SIG-M5 (cell line): ENCODE data around the gene IRX1.

Experiments
- DNase-seq: peaks from one replicate; lab custom pipeline; 2025; lab: John Stamatoyannopoulos, UW

Gene IRX1

DNA sequence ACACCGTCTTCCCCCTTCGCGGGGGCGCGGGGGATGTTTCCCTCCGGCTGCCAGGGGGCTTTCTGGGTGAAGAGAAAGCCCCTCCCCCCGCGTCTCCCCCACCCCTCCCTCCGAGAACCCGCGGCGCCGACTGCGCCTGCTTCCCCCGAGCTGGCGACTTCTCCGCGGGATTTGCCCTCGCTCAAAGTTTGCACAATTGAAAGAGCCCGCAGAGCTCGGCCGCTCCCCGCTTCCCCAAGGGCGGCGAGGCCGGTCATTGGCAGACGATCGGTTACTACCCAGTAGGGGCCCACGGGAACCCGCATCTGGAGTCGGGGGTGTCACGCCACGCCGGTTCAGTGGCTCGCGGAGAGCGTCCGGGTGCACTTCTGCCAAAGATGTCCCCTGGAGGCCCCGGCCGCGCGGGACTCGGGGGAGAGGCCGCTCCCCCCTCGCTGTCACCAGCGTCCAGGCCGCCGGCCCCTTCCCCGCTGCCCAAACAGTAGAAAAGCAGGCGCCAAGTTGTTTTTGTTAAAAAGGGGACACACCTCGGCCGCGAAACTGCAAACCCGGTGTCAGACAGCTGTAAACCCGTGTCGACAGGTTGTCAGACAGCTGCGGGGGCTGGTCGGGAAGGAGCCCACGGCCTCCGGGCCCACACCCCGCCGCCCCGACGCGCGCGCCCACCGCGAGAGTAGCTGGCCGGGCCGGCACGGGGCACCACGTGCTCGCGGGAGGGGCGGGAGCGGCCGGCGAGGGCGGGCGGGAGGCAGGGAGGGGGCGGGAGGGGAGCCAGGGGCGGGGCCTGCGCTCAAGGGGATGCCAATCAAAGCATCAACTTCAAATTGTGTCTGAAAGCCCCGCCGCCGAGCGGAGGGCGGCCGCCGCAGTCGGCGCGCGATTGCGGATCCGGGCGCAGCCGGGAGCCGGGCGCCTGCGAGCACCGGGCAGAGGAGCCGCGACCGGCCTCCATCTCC, at the start of gene IRX1:
Gene IRX1 (plus strand): TSS at position 827 of the 956 bp plus-strand sequence. CDS start 274 bp downstream, outside the sequence.
- no peak for DNase-seq

DNA sequence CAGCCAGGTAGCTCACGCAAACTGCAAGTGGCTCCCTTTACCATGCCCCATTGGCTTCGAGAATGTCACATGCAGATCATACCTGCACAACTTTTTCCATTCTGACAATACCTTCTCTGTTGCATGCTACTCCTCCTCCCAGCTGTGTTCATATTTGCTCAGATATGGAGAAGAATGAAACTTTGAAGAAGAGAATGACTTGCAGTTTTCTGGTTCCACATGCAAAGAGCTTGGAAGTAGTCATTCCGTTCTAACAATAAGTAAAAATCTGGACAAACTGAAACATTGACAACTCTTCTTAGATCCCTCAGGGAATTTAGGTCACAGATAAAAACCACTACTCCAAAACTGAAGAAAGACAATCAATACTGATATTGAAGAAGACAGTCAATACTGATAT, 49.6 kb upstream of the IRX1 start:
- no peak for DNase-seq

DNA sequence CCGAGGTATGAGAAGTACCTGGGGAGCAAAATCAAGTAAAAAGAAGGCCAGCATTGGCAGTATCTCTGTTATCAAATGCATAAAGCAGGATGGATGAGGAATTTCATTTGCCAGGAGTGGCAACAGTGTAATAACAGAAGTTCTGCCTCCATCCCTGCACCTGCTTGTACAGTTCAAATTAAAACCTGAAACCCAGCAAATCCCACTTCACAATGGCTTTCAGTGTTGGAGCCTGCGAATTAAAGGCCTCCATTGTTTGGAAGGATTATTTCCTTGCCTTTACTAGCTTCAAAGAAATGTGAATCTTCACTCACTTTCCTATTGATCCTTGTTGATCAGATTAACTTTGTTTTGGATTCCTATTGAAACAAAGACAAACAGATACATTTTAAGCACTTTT, 31.5 kb upstream of the IRX1 start:
- DNase-seq, result no peak

DNA sequence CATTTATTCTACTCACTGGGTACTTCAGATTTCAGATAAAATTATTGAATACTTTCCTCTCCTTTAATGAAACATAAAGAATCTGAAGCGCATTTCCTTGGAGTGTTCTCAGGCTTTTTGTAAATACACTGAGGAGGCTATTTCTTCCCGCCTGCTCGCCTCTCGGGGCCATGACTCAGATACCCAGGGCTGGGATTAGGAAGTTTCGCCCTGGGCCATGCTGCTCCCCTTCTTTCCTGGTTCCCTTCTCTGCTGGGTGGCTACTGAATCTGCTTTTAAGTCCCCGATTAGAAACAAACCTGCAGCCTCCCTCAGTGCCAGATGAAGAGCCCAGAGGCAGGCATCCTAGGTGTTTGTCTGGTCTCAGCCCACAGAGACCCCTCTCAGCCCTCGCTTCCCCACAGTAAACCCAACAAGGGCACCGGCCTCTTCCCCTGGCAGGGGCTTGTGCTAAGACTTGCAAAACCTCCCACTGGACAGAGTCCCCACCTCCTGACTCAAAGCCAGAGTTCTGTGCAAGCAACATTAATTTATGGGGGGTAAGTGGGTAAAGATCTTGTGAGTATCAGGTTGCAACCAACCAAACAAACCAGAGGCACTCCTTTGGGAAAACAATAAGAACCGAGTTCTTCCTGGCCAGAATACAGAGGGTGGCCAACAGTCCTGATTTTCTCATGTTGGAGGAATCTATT, 30.7 kb upstream of the IRX1 start:
- no peak for DNase-seq

DNA sequence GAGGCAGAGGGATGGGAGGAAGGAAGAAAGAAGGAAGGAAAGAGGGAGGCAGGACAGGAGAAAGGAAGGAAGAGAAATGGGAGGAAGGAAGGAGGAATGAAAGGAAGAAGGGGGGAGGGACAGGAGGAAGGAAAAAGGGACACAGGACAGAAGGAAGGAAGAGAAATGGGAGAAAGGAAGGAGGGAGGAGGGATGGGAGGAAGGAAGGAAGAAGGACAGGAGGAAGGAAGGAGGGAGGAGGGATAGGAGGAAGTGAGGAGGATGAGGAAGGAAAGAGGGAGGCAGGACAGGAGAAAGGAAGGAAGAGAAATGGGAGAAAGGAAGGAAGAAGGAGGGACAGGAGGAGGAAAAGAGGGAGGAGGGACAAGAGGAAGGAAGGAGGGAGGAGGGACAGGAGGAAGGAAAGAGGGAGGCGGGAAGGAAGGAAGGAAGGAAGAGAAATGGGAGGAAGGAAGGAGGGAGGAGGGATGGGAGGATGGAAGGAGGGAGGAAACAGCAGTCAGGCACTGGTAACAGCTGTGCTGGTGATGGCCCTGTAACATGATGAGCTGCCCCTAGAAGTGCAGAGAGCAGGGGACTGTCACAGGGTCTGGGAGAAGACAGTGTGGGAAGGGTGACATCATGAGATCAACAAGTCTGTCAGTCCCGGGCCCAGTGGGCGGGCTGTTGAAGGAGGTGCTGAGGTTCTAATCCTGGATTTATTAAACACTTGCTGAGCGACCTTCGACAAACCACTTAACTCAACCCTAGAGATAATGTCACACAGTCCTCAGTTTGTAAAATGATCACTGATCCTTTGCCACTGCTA, 10.7 kb upstream of the IRX1 start:
- no peak for DNase-seq

DNA sequence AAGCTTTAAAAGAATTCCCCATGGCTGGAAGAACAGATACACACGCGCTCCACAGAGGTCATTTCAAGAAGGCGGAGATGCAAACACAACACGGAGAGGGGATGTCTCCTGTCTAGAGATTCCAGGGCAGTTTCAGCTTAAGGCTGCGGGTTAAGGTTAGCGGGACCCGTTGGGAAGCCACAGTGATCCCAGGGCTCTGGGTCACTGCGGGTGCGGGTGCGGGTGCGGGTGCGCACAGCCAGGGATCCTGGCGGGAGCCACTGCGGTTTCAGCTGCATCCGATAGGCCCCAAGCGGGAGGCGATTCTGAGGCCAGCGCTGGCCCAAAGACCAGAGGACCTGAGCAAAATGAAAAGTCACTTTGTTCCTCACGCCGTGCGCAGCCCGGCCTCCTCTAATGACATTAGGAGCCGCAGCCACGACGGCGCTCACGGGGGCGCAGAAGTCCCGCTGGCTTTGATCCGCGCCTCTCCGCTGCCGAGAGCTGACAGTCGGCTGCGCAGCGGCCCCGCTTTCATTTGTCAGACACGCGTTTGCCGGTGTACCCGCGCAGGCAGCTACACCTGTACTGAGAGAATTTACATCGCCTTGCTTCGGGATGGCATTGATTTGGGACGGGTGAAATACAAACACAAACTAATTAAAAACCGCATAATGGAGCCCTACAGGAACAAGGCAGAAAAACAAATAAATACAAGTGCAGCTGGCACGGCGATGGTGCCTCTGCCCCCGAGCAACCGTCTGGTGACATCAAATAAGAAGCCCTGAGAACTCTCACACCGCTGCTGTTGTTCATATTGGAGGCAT, 5.3 kb upstream of the IRX1 start:
- no peak for DNase-seq

DNA sequence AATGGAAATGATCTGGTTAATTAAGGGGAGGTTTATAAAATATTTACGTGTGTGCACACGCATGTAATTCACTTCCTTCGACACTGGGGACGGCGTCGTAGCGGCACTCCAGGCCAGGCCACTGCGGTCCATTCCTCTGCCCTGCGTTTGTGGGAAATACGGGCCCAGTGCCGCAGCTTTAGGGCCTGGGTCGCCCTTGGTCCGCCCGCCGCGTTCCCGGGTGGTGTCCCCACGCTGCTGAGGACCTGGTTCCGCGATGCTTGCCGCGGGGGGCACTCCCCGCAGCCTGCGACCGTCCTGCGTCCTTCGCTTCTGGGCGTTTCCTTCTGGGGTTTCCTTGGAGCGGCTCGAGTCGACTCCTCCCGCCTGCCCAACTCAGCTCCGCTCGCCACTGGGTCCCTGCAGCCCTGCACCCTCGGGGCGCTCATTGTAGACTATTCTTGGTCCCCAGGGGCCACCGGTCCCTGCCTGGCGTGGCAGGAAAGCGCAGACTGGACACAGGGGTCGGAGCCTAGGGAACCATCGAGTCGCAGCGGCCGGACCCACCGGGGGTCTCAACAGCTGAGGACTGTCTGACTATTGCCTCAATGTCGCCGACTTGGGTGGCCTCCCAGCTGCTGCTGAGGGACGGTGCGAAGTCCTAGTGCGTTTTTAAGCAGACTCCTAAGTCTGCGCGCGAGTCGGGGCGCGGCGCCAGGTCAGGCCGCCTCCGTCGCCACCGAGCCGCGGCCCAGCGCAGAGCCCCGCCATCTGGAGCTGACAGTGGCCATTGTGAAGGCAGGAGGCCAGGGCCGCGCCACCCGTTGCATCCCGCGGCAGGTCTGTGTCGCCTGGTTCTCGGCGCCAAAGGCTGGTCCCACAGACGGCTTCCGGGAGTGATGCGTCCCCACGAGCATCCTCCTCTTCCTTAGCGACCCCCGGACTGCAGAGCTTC, 4.4 kb upstream of the IRX1 start:
- no peak for DNase-seq

DNA sequence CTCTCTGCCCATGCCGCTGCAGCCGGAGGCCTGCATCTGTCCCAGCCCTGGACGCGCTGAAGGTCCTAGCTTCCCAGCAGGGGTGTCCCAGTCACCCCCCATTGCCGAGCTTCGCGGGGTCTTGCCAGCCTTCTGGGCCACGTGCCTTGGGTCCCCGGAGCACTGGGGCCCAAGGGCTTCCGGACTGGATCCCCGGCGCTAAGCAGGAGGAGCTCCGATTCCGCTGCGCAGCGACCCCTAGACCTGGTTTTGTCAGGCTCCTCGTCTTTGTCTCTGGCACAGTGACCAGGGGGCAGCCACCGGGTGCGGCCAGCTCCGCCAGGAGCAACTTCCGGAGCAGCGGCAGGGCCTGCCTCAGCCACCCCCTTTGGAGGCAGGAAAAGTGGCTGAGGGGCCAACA, 3.3 kb upstream of the IRX1 start:
- no peak for DNase-seq

DNA sequence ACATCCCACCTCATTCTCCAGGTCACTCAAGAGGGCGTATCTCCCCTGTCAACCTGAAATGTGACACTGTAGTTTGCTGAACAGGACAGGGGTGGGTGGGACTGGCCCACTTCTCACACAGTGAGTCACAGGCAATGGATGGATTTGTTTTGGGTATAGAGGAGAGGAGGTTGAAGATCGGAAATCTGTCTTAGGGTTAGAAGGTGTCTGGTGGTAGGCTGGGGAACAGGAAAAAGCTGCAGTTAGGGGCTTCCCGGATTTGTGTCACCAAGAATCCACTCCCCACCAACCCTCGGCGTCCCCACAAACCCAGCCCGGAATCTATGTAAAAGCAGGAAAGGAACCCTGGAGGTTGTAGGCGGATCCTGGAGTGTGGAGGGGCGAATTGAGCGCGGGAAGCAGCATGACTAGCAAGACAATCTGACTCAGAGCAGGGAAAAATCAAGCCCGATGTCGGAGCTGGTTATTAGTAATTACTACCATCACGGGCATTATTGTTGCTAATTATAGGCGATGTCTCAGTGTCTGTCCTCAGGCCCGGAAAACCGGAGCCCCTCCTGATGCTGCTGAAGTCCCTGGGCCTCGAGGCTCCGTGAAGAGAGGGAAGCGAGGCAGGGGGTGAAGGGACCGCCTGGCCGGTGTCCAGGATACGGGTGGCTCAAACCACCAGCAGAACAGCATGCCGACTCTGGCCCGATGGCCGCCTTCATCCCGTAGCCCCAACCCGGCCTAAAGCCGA, 1.7 kb upstream of the IRX1 start:
- no peak for DNase-seq

DNA sequence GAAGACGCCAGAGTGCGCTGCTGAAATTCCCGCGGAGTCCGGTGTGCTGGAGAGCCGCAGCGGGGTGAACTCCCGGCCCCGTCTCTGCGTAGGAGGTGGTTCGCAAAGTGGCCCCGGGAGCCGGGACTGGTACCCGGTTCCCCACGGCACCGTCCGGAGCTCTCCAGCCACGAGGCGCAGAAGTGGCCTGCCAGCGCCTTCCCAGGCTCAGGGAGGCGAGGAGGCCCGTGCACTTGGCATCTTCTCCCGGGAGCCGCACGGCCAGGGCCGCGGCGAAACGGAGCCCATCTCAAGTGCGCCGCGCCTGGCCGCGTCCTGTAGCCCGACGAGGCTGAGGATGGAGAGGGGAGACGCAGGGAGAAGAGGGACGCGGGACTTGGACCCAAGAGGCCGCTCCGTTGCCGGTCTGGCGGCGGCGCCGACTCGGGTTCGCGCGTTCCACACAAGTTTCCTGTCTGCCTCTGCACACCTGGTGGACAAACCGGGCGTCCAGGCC, 1.1 kb upstream of the IRX1 start:
- DNase-seq, result no peak

DNA sequence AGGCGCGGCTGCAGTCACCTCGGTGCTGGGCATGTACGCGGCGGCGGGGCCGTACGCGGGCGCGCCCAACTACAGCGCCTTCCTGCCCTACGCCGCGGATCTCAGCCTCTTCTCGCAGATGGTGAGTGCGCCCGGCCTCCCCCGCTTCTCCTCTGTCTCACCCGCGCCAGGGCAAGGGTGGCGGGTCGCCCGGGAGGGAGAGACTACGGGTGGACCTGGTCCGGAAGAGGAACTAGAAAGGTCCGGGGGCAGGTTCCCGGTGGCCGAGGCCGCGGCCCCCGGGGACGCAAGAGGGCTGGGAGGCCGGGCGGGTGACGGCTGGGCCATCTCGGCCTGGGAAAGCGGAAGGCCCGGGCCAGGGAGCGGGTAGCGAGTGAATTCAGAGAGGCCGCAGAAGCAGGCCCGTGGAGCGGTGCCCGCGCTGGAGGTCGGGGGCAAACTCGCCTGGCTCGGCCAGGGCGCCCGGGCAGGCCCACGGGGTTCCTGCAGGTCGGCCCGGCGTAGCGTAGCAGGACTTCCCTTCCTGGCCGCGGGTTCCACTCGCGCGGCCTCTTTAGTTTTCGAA, 711 bp downstream of the IRX1 start:
- no peak for DNase-seq

DNA sequence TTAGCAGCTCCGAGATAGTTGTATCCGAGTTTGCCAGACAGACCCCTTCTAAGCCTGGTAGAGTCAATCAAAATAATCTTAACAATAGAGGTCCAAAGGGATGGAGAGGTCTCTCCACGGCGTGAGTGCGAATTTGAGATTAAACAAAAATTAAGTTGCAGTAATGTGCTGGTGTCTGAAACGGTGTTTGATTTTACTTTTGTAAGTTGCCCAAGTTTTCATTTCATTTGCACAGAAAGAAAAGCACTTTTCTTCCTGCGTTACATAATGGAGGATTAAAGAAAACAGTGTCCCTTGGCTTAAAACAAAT, 1.2 kb downstream of the IRX1 start:
- no peak for DNase-seq

DNA sequence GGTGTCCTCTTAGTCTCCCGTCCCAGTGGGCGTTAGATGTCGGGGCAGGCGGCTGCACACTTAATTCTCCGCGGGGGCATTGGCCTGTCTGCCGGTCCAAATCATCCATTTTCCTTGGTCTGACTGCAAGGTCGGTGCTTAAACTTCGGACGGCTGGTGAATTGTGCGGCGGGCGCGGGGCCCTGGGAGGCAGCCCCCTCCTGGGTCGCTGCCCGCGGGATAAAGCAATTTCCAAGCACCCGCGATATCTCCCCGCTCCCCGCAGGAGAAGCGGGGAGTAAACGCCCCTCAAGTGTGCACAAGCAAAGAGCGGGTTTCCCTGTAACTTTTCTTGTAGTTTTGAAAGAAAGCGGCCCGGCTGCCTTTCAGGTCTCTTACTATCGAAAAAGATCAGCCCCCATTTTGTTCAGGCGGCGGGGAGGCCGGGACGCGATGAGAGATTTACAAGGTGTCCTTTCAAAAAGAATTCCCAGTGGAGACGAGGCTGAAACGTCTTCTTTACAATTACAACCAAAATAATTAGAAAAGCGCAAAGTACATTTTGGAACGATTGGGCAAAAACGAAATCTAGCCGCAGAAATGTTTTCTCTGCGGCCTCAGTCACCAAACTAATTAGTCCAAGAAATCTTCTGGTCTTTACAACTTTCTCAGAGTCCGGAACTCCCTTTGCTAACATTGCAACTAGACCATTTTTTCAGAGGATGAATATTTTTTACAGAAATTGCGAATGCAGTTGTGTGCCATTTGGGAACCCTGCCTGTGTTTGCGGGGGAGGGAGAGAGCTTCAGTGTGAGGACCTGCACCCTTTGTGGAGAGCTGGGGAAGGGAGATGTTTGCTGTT, 1.8 kb downstream of the IRX1 start:
- DNase-seq, result no peak

DNA sequence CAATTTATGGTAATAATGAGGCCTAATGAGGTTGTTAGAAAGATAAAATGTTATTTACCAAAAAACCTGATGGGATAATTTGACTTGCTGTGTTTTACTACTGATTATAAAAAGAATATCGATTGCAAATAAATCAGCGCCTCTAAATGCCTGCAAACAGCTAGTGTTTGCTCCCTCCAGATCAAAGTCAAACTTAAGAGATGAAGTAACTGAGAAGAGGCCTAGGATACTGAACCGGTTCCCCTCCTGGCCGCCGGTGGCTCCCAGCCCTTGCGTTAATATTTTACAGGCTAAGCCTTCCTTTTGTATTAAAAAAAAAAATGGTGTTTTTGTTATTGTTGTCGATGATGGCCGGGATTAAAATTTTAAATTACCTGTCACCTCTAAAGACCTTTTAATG, 2.6 kb downstream of the IRX1 start:
- no peak for DNase-seq

DNA sequence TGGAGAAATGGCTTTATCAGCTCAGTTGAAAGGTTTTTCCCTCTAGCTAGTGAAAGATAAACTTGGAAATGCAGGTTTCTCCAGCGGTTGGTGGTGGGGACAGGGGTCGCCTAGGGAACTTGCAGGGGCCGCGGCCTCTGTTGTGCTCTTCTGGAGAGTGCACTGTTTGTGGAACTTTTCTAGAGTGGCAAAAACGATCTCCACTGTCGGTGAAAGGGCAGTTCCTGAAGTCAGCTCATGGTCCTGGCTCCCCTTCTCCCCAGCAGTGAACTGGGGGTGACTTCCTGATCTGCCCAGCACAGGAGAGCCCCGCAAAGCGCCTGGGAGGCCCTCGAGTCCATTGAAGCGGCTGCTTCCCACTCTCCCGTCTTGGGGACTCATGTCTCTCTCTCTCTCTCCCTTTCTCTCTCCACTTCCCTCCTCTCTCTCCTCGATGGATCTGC, 3.2 kb downstream of the IRX1 start:
- no peak for DNase-seq

DNA sequence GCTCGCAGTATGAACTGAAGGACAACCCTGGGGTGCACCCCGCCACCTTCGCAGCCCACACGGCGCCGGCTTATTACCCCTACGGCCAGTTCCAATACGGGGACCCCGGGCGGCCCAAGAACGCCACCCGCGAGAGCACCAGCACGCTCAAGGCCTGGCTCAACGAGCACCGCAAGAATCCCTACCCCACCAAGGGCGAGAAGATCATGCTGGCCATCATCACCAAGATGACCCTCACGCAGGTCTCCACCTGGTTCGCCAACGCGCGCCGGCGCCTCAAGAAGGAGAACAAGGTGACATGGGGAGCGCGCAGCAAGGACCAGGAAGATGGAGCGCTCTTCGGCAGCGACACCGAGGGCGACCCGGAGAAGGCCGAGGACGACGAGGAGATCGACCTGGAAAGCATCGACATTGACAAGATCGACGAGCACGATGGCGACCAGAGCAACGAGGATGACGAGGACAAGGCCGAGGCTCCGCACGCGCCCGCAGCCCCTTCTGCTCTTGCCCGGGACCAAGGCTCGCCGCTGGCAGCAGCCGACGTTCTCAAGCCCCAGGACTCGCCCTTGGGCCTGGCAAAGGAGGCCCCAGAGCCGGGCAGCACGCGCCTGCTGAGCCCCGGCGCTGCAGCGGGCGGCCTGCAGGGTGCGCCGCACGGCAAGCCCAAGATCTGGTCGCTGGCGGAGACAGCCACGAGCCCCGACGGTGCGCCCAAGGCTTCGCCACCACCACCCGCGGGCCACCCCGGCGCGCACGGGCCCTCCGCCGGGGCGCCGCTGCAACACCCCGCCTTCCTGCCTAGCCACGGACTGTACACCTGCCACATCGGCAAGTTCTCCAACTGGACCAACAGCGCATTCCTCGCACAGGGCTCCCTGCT, 3.8 kb downstream of the IRX1 start:
- DNase-seq, result no peak
